HG03196 (cell line): Measurements from ENCODE around the gene PROC.
A peak's percentile ranks its signal among the peaks of the same experiment; 100 is the strongest.
"Not testable (repeated sequence)": the region's sequence is repeated elsewhere in the genome, so short reads cannot be mapped to it uniquely, and the experiment has no call there.

Source experiments
- ATAC-seq: cut with Tn5 transposase; IDR thresholded peaks from one replicate; pipeline ENCODE4 v1.9.1; 2021; ENCODE audit not compliant: unreplicated experiment

PROC gene

DNA sequence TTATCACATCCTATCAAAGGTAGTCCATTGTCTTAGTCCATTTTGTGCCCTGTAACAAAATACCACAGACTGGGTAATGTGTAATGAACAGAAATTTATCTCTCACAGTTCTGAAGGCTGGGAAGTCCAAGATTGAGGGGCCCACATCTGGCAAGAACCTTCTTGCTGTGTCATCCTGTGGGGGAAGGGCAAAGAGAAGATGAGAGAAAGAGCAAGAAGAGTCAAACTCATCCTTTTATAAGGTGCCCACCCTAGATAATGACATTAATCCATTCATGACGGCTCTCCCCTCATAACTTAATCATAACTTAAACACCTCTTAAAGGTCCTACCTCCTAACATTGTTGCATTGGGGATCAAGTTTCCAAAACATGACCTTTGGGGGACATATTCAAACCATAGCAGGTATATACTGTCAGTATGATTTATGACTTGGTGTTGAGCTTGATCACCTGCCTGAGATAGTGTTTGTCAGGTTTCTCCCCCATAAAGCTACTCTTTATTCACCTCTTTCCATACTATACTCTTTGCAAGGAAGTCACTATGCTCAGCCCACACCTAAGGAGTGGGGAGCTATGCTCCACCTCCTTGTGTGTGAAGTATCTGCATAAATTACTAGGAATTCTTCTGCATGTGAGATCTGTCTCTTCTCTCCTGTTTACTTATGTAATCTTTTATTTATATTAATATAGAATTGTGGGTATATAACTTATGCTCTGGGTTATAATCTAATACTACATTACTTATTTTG lies 25.2 kb upstream of the PROC start:
- ATAC-seq = no peak

DNA sequence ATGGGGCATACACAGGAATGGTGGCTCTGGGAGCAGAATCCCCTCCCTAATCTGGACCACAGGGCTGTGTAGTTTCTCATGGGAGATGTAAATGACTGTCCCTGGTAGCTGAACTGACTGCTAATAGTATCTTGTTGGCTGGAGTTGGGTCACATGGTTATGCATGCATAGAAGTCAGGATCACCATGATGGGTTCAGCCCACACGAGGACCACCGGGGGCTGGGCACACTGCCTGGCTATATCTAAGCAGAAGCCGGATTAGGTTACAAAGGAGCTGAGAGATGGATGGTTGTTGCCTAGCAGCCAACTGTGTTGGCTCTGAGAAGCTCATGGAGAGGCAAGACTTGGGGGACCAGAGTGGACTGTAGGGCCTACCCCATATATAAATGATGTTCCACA lies 23.7 kb upstream of the PROC start:
- no peak for ATAC-seq

DNA sequence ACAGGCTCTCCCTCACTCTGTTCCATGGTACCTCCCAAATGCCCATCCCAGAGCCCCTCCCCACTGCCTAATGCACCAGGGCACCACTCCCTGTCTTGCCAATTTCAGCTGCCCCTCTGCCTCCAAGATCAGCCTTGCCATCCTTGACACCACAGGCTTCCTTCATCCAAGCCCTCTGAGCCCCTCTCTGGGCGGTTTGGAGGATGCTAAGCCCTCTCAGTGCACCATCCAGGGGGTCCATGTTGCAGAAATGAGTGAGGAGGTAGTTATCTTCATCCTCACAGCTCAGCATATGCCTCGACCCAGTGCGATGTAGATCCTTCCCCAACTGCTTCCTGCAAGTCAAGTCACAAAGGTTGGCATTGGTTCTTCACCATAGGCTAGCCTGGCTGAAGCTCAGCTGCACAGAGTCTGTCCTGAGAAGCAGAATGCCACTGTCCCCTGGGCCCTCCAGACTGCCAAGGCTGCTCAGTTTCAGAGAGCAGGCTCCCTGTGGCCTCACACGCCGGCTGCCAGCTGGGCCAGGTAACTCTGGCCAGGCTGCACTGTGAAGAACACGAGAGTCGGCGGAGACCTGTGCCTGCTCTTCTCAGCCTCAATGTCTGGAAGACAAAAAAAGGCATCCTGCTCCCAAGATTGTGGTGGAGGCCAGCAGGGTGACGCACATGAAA lies 20.5 kb upstream of the PROC start:
- no peak for ATAC-seq

DNA sequence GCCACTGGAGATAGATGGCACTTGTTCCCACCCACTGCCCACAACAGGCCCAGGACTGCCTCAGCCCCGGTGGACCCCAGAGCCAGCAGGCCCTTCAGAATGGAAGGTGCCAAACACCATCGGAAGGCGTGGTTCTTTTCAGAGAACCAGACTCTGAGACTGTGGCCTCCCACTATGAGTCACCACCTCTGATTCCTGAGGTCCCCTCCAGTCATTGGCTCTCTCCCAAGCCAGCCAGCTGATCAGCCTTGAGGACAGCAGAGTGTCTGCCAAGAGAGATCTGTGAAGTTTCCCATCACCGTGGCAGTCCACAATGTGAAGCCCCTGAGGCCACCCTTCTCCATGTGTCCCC lies 20.0 kb upstream of the PROC start:
- peak; percentile 95 for ATAC-seq

DNA sequence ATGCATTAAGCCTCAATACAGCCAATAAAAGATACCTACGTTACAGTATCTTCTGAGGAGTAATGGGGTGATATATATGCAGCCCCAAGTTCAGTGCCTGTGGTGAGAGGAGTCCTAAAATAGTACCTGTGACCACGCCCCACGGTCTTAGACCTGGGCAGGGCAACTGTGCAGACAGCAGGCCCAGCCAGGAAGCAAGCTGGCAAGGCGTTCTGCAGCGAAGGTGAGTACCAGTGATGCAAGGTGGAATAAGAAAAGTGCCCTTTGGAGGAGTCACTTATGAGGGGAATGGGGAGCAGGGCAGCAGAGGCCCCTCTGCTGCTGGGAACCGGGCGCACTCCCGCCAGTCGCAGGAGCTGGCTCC lies 17.7 kb upstream of the PROC start:
- no peak for ATAC-seq

DNA sequence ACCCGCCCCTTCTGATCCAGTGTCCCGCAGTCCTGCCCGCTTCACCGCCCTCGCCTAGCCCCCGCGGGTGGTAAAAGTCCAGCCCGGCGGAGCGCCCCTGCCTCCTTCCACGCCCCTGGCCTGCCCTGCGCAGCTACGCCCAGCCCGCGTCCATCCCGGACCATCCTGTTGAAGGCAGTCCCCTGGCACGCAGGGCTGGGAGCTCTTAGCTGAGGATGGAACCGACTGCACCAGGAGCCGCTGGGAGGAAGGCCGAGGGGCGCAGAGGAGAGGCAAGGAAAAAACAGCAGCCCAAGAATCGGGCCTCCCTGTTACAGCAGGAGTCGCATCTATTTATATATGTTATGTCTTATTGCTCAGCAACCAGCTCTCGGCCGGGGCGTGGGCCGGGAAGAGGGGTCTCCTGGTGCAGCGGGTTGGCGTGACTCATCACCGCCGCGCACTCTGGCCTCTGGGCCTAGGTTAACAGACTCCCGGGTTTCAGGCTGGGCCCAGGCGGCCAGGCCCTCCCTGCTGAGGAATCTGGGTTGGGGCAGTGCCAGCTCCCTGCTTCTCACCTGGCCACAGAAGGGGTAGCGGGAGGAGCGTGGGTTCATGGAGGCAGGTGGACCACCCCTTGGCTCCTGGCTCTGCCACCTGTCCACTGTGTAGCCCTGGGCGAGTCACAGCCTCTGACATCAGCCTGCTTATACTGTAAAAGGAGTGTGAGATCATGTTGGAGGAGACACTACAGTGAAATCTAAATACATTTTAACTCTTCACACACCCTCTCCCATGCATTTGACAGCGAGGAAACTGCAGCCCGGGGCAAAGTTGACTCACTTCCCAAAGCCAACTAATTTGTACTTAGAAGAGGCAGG lies 17.1 kb upstream of the PROC start:
- ATAC-seq = no peak

DNA sequence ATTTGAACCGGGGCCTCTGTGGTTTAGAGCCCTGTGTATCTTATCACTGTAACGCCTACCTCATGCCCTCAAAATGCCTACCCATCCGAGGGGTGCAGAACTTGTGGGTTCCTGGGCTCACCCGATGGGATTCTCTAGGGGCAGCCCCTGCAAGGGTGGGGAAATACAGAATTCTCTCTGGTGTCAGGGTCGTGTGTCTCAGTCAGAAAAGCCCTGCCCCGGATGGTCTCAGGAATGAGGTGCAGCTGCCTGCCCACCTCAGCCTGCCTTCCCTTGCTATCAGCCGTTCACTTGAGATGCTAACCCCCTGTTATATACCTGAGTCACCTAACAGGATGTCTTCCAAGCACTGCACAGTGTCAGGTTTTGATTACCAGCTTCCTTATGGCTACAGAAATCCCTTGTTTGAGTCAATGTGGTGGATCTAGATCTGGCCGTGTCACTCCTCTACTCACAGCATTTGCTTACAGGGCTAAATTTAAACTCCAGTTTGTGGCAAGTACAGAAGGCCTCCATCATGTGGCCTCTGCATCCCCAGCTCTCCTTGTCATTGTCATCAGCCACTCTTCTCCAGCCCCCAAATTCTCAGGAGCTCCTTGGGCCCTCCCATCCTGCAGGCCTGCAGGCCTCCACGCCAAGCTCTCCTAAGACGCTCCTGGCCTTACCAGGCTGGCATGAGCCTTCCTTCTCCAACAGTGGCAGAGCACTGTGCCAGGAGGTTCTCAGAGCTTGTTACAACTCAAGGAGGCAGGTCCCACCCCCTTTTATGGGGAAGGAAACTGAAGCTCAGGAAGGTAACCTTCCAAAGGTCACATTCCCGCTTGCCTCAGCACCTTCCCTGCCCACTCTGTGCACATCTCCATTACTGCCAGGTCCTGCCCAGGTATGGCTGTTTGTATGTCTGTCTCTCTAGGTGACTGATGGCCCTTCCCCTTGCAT lies 16.2 kb upstream of the PROC start:
- no peak for ATAC-seq

DNA sequence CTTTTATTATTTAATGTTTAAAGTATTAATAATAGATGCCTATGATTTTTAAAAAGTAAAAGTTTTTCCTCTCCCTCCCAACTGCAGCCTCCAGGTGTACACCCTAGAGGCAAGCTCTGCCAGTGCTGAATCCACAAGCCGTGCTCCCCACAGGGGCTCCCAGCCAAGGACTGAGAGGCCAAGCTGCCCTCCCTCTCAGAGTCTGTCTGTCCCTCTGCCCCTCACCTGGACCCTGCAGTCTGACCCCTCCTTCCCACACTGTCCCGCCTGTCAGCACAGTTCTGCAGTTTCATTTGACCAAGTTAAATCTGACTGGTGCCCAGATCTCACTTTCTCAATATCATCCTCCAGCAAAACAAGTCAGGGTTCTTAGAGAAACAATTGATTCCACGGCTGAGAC lies 14.8 kb upstream of the PROC start:
- ATAC-seq = no peak

DNA sequence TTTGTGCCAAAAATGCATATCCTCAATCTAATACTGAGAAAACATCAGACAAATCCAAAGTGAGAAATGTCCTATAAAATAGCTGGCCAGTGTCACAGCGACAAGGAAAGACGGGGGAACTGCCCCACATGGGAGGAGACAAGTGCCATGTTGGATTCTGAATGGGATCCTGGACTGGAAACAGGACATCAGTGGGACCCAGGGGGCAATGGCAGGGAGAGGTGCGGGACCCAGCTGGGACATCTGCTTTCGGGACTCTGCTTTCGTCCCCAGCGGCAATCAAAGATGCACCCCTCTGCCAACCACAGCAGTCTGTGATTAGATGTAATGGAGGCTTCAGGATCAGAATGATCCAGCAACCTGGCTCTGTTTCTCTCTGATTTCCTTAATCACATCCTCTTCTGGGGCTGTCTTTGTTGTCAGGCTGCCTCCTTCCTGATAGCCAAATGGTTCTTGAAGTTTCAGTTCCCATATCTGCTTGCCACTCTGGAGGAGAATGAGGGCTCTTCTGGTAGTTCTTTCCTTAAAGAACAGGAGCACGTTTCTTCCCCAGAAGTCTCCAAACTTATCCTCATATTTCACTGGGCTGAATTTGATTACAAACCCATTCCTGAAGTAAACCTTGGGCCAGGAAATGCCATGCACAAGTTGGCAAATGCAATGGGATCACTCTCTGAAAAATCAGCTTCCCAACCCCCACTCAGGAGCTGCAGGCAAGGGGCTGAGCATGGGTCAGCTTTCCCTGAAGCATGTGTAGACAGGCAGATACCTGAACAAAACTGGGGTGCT lies 13.6 kb upstream of the PROC start:
- ATAC-seq = no peak

DNA sequence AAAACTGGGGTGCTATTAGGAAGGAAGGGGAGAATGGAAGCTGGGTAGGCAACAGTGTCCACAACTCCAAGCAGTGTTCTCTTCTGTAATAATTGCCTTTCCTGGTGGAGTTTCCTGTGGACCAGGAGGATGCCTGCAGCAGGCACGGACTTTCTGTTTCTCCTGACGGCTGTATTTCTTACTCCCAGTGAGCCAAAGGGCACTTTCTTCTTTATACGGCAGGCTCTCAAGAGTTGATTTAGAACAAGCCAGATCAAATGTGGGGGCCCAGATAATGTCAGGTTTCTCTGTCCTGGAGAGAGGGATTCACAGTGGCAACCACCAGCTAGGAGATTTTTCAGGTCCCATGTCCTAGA lies 13.0 kb upstream of the PROC start:
- no peak for ATAC-seq

DNA sequence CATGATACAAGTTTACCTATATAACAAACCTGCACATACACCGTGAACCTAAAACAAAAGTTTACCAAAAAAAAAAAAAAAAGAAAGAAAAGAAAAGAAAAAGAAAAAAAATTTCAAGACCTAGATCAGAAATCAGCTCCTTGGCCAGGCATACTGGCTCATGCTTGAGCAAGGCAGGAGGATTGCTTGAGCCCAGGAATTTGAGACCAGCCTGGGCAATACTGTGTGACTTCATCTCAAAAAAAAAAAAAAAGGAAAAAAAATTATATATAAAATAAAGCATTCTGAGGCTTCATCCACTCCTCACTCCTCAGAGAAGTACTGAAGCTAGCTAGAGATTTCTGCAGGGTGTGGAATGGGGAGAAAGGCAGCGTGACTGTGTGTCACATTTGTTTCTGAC lies 11.8 kb upstream of the PROC start:
- ATAC-seq = no peak

DNA sequence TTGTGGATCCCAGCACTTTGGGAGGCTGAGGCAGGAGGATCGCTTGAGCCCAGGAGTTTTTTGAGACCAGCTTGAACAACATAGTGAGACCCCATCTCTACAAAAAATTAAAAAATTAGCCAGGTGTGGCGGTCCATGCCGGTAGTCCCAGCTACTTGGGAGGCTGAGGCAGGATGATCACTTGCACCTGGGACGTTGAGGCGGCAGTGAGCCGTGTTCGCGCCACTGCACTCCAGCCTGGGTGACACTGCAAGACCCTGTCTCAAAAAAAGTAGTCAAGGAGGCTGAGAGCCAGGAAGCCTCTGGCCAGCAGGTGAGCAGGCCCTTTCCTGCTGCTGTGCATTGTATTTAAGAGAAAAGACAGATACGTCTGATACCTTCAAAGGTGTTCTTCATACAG lies 11.1 kb upstream of the PROC start:
- no peak for ATAC-seq

DNA sequence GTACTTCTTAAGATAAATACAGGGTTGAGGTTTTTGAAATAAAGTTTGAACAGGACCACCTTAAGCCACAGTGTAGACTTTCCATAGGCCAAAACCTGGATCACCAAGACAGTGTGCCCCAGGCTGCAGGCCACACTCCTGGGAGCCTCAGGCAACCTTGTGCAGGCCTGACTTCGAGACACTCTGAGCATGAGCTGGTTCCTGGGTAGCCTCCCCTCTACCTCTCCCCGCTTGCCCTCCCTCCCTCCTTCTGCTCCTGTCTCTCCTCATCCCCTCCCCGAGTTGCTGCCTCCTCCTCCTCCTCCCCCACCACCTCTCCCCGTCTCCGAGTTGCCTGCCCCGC lies 10.6 kb upstream of the PROC start:
- peak; percentile 16 for ATAC-seq

DNA sequence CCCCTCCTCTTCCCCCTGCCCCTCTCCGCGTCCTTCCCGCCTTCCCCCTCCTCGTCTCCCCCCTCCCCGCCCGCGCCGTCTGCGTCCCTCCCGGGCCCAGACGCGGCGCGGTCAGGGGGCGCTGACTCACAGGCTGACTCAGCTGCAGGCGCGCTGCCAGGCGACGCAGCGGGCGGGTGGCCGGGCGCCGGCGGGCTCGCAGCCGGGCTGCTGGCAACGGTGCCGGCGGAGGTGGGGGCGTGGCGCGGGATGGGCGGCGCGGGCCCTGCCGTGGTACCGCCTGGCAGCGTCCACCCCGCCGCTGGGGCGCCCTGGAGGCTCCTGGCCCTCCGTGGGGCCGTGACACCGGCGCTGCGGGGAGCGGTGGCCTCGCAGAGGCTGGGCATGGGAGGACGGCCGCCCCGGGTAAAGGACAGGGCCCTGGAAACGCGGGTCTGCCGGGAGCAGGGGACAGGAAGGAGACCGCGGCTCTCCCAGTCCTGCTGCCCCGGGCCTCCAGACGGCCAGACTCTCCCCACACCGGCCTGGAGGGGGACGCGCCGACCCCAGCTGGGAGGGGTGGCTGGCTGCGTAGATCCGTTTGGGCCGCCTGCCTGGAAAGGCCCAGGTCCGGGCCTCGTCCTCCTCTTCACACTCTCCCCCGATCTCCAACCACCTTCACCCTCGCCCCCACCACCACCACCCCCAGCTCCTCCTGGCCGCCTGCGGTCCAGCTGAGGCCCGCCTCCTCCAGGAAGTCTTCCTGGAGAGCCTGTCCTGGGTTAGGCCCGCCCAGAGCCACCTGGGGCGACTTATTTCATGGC lies 10.0 kb upstream of the PROC start:
- ATAC-seq = peak; percentile 84

DNA sequence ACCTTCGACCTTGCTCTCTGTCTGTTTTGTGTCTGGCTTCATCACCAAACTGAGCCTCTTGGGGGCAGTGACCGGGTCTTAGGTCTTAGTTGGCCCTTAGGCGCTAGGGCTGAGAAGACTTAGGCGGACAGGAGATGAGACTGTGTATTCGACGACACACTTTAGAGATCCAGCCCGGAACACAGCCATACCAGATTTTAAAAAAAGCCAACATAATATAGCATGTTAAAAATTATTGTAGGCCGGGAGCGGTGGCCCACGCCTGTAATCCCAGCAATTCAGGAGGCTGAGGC lies 9.5 kb upstream of the PROC start:
- no peak for ATAC-seq

DNA sequence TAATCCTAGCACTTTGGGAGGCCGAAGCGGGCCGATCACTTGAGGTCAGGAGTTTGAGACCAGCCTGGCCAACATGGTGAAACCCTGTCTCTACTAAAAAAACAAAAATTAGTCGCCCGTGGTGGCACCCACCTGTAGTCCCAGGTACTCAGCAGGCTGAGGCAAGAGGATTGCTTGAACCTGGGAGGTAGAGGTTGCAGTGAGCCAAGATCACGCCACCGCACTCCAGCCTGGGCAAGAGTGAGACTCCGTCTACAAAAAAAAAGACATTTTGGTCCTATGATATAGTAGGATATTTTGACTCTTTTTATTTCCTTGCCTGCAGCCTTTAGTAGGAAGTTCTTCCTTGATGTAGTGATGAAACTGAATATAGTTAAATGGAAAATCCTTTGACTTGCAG lies 8.5 kb upstream of the PROC start:
- not testable (repeated sequence) for ATAC-seq

DNA sequence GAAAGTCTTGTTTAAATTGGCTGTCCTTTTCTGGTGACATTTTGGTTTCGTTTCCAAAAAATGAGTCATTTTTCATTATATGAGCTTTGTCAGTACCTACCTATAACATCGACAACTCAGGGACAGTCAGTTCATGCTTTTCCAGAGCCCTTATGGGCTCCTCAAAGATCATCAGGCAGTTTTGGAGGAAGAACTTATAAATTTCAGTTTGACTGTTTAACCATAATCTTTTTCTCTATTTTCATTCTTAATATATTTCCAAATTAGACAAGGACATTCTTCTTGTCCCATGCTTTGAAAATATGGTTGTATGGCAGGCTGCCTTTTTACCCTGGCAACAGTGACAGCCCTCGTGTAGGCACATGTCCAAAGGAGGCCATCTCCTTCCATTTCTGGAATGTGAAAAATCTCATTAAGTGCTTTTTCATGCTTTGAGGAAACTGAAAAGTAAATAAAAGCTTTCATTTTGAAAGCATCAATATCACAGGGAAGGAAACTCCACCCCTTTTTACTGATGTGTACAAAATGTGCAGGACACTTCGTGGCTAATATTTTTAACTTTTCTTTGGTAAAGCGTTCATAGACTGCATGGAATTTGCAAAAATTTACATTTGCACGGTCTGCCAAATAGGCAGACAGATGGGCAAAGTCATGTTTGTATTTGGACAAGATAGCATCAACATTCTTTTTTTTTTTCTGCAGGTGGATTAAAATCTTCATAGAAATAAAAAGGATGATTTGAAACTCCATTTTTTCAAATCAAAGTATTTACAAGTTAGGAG lies 7.2 kb upstream of the PROC start:
- no peak for ATAC-seq

DNA sequence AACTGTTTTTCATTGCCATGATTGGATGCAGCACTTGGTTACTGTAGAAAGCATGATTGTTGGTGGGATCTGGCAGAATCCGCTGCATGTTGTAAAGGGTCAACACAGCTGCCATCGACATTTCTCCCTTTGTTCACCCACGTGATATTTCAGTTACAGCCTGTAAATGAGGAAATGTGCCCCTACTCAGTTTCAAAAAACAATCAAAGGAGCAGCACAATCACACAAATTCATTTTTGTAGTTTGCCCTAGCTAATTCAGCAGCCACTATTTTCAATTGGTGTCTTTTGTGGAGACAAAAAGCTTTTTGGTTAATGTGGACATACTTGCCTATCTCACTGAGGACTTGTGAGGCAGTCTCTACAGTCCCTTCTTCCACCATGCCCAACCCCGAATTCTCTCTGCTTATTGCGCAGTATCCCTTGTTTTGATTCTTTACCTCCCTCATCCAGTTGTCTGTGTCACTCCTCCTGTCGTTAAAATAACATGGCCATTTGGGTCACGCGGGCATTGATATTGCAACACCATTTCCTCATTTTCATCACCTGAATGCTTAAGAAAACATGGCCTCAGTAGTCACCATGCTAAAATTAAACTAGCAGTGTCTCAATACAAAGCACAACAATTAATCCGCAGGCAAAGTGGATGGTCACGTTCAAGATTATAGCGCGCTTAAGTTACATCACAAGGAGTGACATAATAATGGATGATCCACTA lies 6.4 kb upstream of the PROC start:
- ATAC-seq = no peak
